H9 (cell line): ENCODE measurements around the gene GRIN2A. TPM values are rescaled to one million over a fixed set of nuclear protein-coding genes. Genes with fewer than 3 reads are reported as not detected.

Source experiments
- DNase-seq: peaks from one replicate; pipeline ENCODE4 v3.0.0-alpha.2; 2017
- H2AFZ ChIP-seq: one replicate; pipeline ENCODE4 v1.6.1; 2013; ENCODE audit warnings: mild to moderate bottlenecking, low read length, control low read depth, moderate library complexity
- H2AK5ac ChIP-seq: 2 replicates; pipeline ENCODE4 v1.6.1; 2013; ENCODE audit warnings: low read length, control low read depth, mixed read lengths; ENCODE audit not compliant: insufficient read length
- H2BK120ac ChIP-seq: one replicate; pipeline ENCODE4 v1.6.1; 2013; ENCODE audit warnings: low read depth, mild to moderate bottlenecking, low read length, control low read depth, inconsistent platforms; ENCODE audit not compliant: poor library complexity, severe bottlenecking
- H2BK12ac ChIP-seq: 2 replicates; pipeline ENCODE4 v1.6.1; 2013; ENCODE audit warnings: low read length, control low read depth, mixed read lengths, low read depth; ENCODE audit not compliant: insufficient read length
- H2BK15ac ChIP-seq: 2 replicates; pipeline ENCODE4 v1.6.1; 2013; ENCODE audit warnings: low read depth, low read length, control low read depth
- H2BK20ac ChIP-seq: one replicate; pipeline ENCODE4 v1.6.1; 2013; ENCODE audit warnings: low read depth, mild to moderate bottlenecking, low read length, control low read depth, inconsistent platforms; ENCODE audit not compliant: poor library complexity, severe bottlenecking
- H2BK5ac ChIP-seq: 2 replicates; pipeline ENCODE4 v1.6.1; 2013; ENCODE audit warnings: low read length, control low read depth, mixed read lengths; ENCODE audit not compliant: insufficient read length
- H3K14ac ChIP-seq: 2 replicates; pipeline ENCODE4 v1.6.1; 2013; ENCODE audit warnings: low read length, control low read depth; ENCODE audit not compliant: insufficient read depth
- H3K18ac ChIP-seq: 2 replicates; pipeline ENCODE4 v1.6.1; 2013; ENCODE audit warnings: low read depth, mild to moderate bottlenecking, mixed read lengths, low read length, control low read depth; ENCODE audit not compliant: insufficient read length
- H3K23ac ChIP-seq: 2 replicates; pipeline ENCODE4 v1.6.1; 2013; ENCODE audit warnings: low read length, control low read depth, mixed read lengths, low read depth; ENCODE audit not compliant: insufficient read length
- H3K23me2 ChIP-seq: 2 replicates; pipeline ENCODE4 v1.6.1; 2013; ENCODE audit warnings: low read depth, mild to moderate bottlenecking, mixed read lengths, low read length, control low read depth; ENCODE audit not compliant: insufficient read length, poor library complexity, severe bottlenecking
- H3K27ac ChIP-seq: 2 replicates; pipeline ENCODE4 v1.5.1; 2013; ENCODE audit warnings: low read length, control low read depth, mixed read lengths, low read depth; ENCODE audit not compliant: insufficient read length
- H3K27me3 ChIP-seq: 2 replicates; pipeline ENCODE4 v1.6.1; 2013; ENCODE audit warnings: low read length, control low read depth, inconsistent platforms; ENCODE audit not compliant: insufficient read depth
- H3K4ac ChIP-seq: 2 replicates; pipeline ENCODE4 v1.6.1; 2013; ENCODE audit warnings: low read depth, mild to moderate bottlenecking, control low read depth, inconsistent platforms, low read length, moderate library complexity
- H3K4me1 ChIP-seq: 2 replicates; pipeline ENCODE4 v1.6.1; 2013; ENCODE audit warnings: low read length, control low read depth, inconsistent platforms; ENCODE audit not compliant: insufficient read depth
- H3K4me2 ChIP-seq: 2 replicates; pipeline ENCODE4 v1.6.1; 2013; ENCODE audit warnings: low read length, control low read depth, mixed read lengths; ENCODE audit not compliant: insufficient read length, insufficient read depth
- H3K56ac ChIP-seq: 2 replicates; pipeline ENCODE4 v1.6.1; 2013; ENCODE audit warnings: low read depth, mild to moderate bottlenecking, mixed read lengths, low read length, control low read depth; ENCODE audit not compliant: insufficient read length
- H3K79me1 ChIP-seq: 2 replicates; pipeline ENCODE4 v1.6.1; 2013; ENCODE audit warnings: low read depth, mild to moderate bottlenecking, moderate library complexity, low read length, control low read depth, inconsistent platforms; ENCODE audit not compliant: insufficient read depth, poor library complexity, severe bottlenecking
- H3K79me2 ChIP-seq: 2 replicates; pipeline ENCODE4 v1.6.1; 2013; ENCODE audit warnings: low read length, control low read depth, inconsistent platforms; ENCODE audit not compliant: insufficient read depth
- H3K9ac ChIP-seq: 2 replicates; pipeline ENCODE4 v1.6.1; 2013; ENCODE audit warnings: low read length, control low read depth, mixed read lengths; ENCODE audit not compliant: insufficient read length; ENCODE audit errors: extremely low read depth
- H3K9me3 ChIP-seq: one replicate; pipeline ENCODE4 v1.6.1; 2013; ENCODE audit warnings: low read depth, low read length, inconsistent platforms; ENCODE audit not compliant: control insufficient read depth
- H3T11ph ChIP-seq: one replicate; pipeline ENCODE4 v1.6.1; 2013; ENCODE audit warnings: mild to moderate bottlenecking, low read length, control low read depth, inconsistent platforms
- H4K20me1 ChIP-seq: one replicate; pipeline ENCODE4 v1.6.1; 2013; ENCODE audit not compliant: control insufficient read depth, insufficient read length, insufficient read depth
- H4K5ac ChIP-seq: 2 replicates; pipeline ENCODE4 v1.6.1; 2013; ENCODE audit warnings: low read depth, mild to moderate bottlenecking, mixed read lengths, low read length, control low read depth; ENCODE audit not compliant: insufficient read length
- H4K8ac ChIP-seq: replicated peaks from 2 replicates; pipeline ENCODE4 v1.6.1; 2013; ENCODE audit warnings: low read length, control low read depth, mixed read lengths, low read depth; ENCODE audit not compliant: insufficient read length
- H4K91ac ChIP-seq: 2 replicates; pipeline ENCODE4 v1.6.1; 2013; ENCODE audit warnings: low read depth, mild to moderate bottlenecking, moderate library complexity, mixed read lengths, low read length, control low read depth; ENCODE audit not compliant: insufficient read length
- H3K27ac Mint-ChIP-seq, 3 experiments: 2 replicates in 2 of 3; 3 replicates in 1 of 3; pipeline ENCODE4 v1.8.0; 2020 to 2021; ENCODE audit warnings: mixed read lengths in 3 of 3, mild to moderate bottlenecking in 1 of 3, moderate library complexity in 1 of 3
- H3K27me3 Mint-ChIP-seq: 2 replicates; pipeline ENCODE4 v1.8.0; 2021; ENCODE audit warnings: low read depth, mild to moderate bottlenecking, moderate library complexity, mixed read lengths
- H3K36me3 Mint-ChIP-seq, 3 experiments: 2 replicates in 2 of 3; 3 replicates in 1 of 3; pipeline ENCODE4 v1.8.0; 2020 to 2021; ENCODE audit warnings: low read depth in 3 of 3, mixed read lengths in 3 of 3; ENCODE audit not compliant: insufficient read depth in 1 of 3
- H3K4me1 Mint-ChIP-seq, 2 experiments: 2 replicates each; pipeline ENCODE4 v1.8.0; 2020; ENCODE audit warnings: mixed read lengths in 2 of 2
- H3K4me3 Mint-ChIP-seq, 2 experiments: 2 replicates in 1 of 2; 3 replicates in 1 of 2; pipeline ENCODE4 v1.8.0; 2020 to 2021; ENCODE audit warnings: mild to moderate bottlenecking in 2 of 2, mixed read lengths in 2 of 2, moderate library complexity in 1 of 2
- H3K9me3 Mint-ChIP-seq, 2 experiments: 2 replicates in 1 of 2; 3 replicates in 1 of 2; pipeline ENCODE4 v1.8.0; 2020; ENCODE audit warnings: mild to moderate bottlenecking in 2 of 2, mixed read lengths in 2 of 2, moderate library complexity in 1 of 2
- WGBS: extraction: QIAGEN DNeasy Blood & Tissue Kit; methylation state at CpG from one replicate; pipeline ENCODE4 v1.1.7; 2013; ENCODE audit warnings: missing lambda C conversion rate, low lambda C conversion rate, mixed read lengths; ENCODE audit not compliant: insufficient read length; ENCODE audit errors: extremely low coverage; 5-methylcytosine and 5-hydroxymethylcytosine counted together
- total RNA-seq: library from RNA; stranded (reverse); gene quantifications from 2 replicates; pipeline ENCODE4 v1.2.1, GENCODE V29; 2021
- TF ChIP-seq, protein P1 (sequence below): fragments of 200-600 bp; sonication (generic); conservative IDR thresholded peaks from 3 replicates; pipeline ENCODE4 v1.8.0; 2021; ENCODE audit warnings: antibody characterized with exemption, mild to moderate bottlenecking

The GRIN2A gene
- total RNA-seq, 1 experiment from 2014 or later, result 1.5 TPM

DNA sequence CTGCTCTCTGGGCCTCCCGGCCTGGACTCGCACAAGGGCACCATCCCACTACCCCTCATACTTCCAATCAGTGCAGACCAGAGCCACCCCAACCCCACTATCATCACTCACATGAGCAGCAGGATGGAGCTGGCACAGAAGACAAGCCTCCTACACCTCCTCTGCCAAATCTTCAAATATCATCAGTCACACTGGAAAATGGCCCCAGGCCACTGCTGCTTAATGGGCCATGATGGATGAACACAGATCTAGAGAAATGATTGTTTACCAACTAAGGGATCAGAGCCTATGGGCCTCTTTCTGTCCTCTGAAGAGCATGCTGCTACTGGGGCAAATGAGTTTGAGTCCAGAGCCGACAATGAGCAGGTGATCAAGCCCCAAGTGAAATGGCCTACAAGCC lies 165.5 kb downstream of the GRIN2A start:
- DNase-seq, result no peak
- Histone ChIP-seq H2BK5ac (no peak overlapping the region), H3K23me2 (no peaks in the 10 kb centered on the region), H3K18ac (no peak overlapping the region), H2AK5ac (no peak overlapping the region), H3K4ac (no peak overlapping the region), H2BK20ac (no peak overlapping the region), H3K79me2 (no peaks in the 10 kb centered on the region), H4K91ac (no peak overlapping the region), H2AFZ (no peak overlapping the region), H3K56ac (no peak overlapping the region), H3K4me2 (no peak overlapping the region), H3K9ac (no peak overlapping the region), H4K5ac (no peak overlapping the region), H3K14ac (no peak overlapping the region), H2BK12ac (no peak overlapping the region), H3K4me1 (no peaks in the 10 kb centered on the region), H3K79me1 (no peaks in the 10 kb centered on the region), H4K8ac (no peak overlapping the region), H3K9me3 (no peaks in the 10 kb centered on the region), H4K20me1 (peaks cover 2% of the 10 kb centered on the region), H3K27me3 (no peaks in the 10 kb centered on the region), H3T11ph (no peak overlapping the region), H2BK15ac (no peak overlapping the region), H3K27ac (no peak overlapping the region), H2BK120ac (no peak overlapping the region), H3K23ac (no peak overlapping the region)
- H3K27ac Mint-ChIP-seq, result no peak overlapping the region; a peak in 1 of 7 replicates
- TF ChIP-seq, protein P1, sequence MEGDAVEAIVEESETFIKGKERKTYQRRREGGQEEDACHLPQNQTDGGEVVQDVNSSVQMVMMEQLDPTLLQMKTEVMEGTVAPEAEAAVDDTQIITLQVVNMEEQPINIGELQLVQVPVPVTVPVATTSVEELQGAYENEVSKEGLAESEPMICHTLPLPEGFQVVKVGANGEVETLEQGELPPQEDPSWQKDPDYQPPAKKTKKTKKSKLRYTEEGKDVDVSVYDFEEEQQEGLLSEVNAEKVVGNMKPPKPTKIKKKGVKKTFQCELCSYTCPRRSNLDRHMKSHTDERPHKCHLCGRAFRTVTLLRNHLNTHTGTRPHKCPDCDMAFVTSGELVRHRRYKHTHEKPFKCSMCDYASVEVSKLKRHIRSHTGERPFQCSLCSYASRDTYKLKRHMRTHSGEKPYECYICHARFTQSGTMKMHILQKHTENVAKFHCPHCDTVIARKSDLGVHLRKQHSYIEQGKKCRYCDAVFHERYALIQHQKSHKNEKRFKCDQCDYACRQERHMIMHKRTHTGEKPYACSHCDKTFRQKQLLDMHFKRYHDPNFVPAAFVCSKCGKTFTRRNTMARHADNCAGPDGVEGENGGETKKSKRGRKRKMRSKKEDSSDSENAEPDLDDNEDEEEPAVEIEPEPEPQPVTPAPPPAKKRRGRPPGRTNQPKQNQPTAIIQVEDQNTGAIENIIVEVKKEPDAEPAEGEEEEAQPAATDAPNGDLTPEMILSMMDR, result no peak
- H3K4me3 Mint-ChIP-seq, result no peak overlapping the region
- H3K9me3 Mint-ChIP-seq, result no peaks in the 10 kb centered on the region
- H3K36me3 Mint-ChIP-seq, result no peaks in the 10 kb centered on the region
- H3K27me3 Mint-ChIP-seq, result no peaks in the 10 kb centered on the region; the same call in 1 of the 2 replicates
- H3K4me1 Mint-ChIP-seq, result peaks cover 21 to 23% of the 10 kb centered on the region in 2 experiments
- WGBS, result no CpG with 5 or more reads among the region's 3 CpGs
